C4-2B (cell line): ENCODE data around the gene SCAMP1.

ENCODE experiments used
- CTCF ChIP-seq: fragments of 450-650 bp; conservative IDR thresholded peaks from 2 replicates; pipeline ENCODE4 v1.5.1; 2017; ENCODE audit warnings: mild to moderate bottlenecking
- ZFX ChIP-seq: fragments of 450-650 bp; IDR thresholded peaks from 2 replicates; pipeline ENCODE4 v1.6.1; 2017

- TF ChIP-seq CTCF (no peak), ZFX (no peak)
Measured at GRCh38 chr5:78420548-78420947, 60.1 kb downstream of the SCAMP1 start.
